ENCODE results near the gene CLCA4.

GRCh38 chr1:86618358-86618757 lies 71.5 kb downstream of the CLCA4 start:
- no peak for TF ChIP-seq CTCF (conservative IDR thresholded peaks at IDR 0.05; ENCODE audit: low read depth, low read length)
- TF ChIP-seq RFX5 (IDR thresholded peaks at IDR 0.05; ENCODE audit: low read depth, low read length): no peak
- no peak for TF ChIP-seq POLR2A (IDR thresholded peaks at IDR 0.05; ENCODE audit: low read depth, low read length)
- TF ChIP-seq SMC3 (IDR thresholded peaks at IDR 0.05; ENCODE audit: low read depth, low read length): no peak
- TF ChIP-seq RCOR1 (IDR thresholded peaks at IDR 0.05; ENCODE audit: insufficient replicate concordance, low read length): no peak
- no peak for TF ChIP-seq ELK1 (IDR thresholded peaks at IDR 0.05; ENCODE audit: borderline replicate concordance, low read depth, low read length)
- TF ChIP-seq BHLHE40 (IDR thresholded peaks at IDR 0.05; ENCODE audit: low read depth, low read length): no peak
- no peak for TF ChIP-seq MXI1 (IDR thresholded peaks at IDR 0.05; ENCODE audit: borderline replicate concordance, low read depth, low read length)
- TF ChIP-seq RAD21 (IDR thresholded peaks at IDR 0.05; ENCODE audit: low read length): no peak
- TF ChIP-seq MAFK (IDR thresholded peaks at IDR 0.05; ENCODE audit: low read depth, low read length): no peak
- TF ChIP-seq CEBPB (IDR thresholded peaks at IDR 0.05; ENCODE audit: low read depth, low read length): no peak
- TF ChIP-seq FOS (IDR thresholded peaks at IDR 0.05; ENCODE audit: low read depth, low read length): no peak
- TF ChIP-seq MAZ (IDR thresholded peaks at IDR 0.05; ENCODE audit: borderline replicate concordance, low read depth, low read length): no peak
